Stimulated activated naive CD8-positive, alpha-beta T cell treated with anti-CD3 and anti-CD28 coated beads, Interleukin-15, Interleukin-2, amounts not matched to agents 100 U/mL and 50 U/mL, for 24 hours (primary cell): ENCODE results near the gene SLITRK1.

Experiments used
- ATAC-seq: fragments of 150-1000 bp; cut with Tn5 transposase; one replicate; pipeline ENCODE4 v1.10.0; 2021
- DNase-seq: peaks from one replicate; pipeline ENCODE4 v3.0.0; 2021

The SLITRK1 gene

GRCh38 chr13:83881917-83882605 is at the start of gene SLITRK1:
TSS of gene SLITRK1 (minus strand) at chr13:83882474. CDS start at chr13:83881507, 967 bp downstream.
- no peak for ATAC-seq
- peak; percentile 49 for DNase-seq

DNA sequence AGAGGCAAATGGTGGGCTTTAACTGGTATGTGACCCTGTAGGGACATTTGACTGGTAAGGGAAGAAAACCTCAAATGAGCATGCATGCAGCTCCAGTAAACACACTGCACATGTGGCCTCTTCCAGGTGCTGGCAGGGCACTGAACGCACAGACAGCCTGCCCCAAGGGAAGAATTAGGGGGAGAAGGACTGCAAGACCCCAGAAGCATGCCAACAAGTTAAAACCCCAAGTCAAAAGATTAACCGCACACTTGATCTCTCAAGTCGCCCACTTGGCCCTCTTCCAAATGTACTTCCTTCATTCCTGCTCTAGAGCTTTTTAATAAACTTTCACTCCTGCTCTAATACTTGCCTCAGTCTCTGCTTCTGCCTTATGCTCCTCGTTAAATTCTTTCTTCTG is 46.9 kb upstream of the SLITRK1 start:
- DNase-seq (no peak), ATAC-seq (no peak)

- DNase-seq, result no peak
- no peak for ATAC-seq
Observed at GRCh38 chr13:83919775-83920174, 37.5 kb upstream of the SLITRK1 start.

DNA sequence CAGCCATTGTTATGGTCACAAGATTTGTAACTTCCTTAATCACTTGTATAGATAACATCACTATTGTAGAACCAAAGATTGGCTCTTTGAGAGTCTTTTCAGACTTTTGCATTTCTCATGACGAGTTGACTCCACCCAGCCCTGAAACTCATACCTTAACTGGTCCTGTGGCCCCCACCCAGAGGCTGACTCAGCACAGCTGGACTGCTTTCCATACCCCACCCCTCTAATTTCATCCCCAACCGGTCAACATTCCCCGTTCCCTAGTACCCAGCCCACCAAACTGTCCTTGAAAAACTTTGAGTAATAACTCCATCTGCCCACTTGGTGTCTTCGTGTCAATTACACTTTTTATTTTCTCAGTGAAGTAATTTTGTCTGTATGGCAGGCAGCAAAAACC is 32.1 kb upstream of the SLITRK1 start:
- ATAC-seq (no peak), DNase-seq (no peak)

- no peak for ATAC-seq
- DNase-seq, result no peak
Observed at GRCh38 chr13:83907196-83907989, 25.1 kb upstream of the SLITRK1 start.

GRCh38 chr13:83906240-83906820 is 24.1 kb upstream of the SLITRK1 start:
- DNase-seq (no peak), ATAC-seq (no peak)

DNA sequence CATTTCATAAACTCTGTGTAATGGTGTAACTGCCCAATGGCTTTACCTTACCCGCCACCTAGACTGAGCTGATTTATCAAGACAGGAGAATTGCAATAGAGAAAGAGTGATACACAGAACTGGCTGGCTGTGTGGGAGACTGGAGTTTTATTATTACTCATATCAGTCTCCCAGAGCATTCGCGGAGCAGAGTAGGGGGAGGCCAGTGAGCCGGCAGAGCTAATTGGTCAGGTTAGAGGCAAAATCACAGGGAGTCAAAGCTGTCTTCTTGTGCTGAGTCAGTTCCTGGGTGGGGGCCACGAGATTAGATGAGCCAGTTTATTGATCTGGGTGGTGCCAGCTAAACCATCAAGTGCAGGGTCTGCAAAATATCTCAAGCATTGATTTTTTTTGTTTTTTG is 23.4 kb upstream of the SLITRK1 start:
- peak; percentile 36 for ATAC-seq

GRCh38 chr13:83895994-83896580 is 13.8 kb upstream of the SLITRK1 start:
- ATAC-seq (no peak), DNase-seq (no peak)

More for the DNA sequence above, 23.4 kb upstream of the SLITRK1 start:
- no peak for DNase-seq

GRCh38 chr13:83890358-83890757 is 8.1 kb upstream of the SLITRK1 start:
- DNase-seq, result no peak
- ATAC-seq, result no peak

- ATAC-seq, result no peak
Observed at GRCh38 chr13:83884141-83884540, 1.9 kb upstream of the SLITRK1 start.

GRCh38 chr13:83883061-83883523 is 818 bp upstream of the SLITRK1 start:
- no peak for DNase-seq

More at GRCh38 chr13:83884141-83884540, 1.9 kb upstream of the SLITRK1 start:
- no peak for DNase-seq

GRCh38 chr13:83882606-83882959 is 309 bp upstream of the SLITRK1 start:
- DNase-seq, result no peak
- ATAC-seq, result no peak

More at GRCh38 chr13:83883061-83883523, 818 bp upstream of the SLITRK1 start:
- no peak for ATAC-seq

- DNase-seq (no peak), ATAC-seq (no peak)
Observed at GRCh38 chr13:83881140-83881684, 1.1 kb downstream of the SLITRK1 start.

- ATAC-seq (no peak), DNase-seq (no peak)
Observed at GRCh38 chr13:83880275-83881139, 1.8 kb downstream of the SLITRK1 start.

GRCh38 chr13:83879431-83880171 is 2.7 kb downstream of the SLITRK1 start:
- peak; percentile 40 for ATAC-seq

GRCh38 chr13:83878691-83879430 is 3.4 kb downstream of the SLITRK1 start:
- ATAC-seq, result no peak
- DNase-seq, result no peak

More at GRCh38 chr13:83879431-83880171, 2.7 kb downstream of the SLITRK1 start:
- no peak for DNase-seq

DNA sequence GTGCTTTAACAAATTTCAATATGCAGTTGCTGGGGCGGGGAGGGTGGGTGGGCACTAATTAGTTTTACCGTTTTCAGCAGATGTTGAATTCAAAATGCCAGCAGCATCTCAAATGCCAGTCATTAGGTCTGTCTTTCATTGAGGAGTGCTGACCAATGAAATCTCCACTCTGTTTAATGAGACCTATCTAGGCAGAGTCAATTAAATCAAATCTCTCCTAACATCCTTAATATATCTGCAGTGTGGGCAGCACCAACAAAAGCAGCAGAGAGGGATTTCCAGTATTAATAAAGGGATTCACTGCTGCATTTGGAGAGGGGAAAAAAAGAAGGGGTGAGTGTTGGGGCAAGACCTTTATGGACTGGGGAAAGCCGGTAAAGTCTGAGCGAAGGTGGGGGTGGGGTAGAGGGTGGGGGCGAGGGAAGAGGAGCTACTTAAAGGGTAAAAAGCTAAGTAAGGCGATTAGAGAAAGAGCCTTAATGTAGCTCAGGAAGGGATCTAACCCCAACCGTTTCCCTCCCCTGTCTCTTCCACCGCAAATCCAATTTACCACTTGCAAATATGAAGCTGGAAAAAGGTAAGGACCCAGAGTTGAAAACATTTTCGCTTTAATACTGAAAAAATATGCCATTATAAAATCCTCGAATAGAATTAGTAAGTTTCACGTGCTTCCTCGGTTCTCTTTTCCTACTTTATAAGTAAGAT is 4.5 kb downstream of the SLITRK1 start:
- ATAC-seq (no peak), DNase-seq (no peak)

DNA sequence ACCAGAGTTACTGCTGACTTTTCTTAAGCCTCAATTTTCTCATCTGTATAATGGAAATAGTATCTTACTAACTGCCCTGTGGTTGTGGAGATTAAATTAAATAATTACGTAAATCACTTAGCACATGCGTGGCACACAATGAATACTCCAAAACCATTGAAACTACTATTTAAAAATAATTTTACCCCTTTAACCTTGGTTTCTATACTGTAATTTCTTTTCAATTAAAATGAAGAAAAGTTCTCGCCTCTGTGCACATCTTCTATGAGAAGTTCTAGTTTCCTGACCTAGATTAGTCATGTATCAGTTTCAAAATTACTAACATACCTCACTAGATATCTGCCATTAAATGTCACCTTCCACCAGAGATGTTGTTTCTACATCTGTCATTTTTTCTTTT is 5.7 kb downstream of the SLITRK1 start:
- DNase-seq, result no peak
- ATAC-seq, result peak; percentile 85

- DNase-seq (no peak), ATAC-seq (no peak)
Observed at GRCh38 chr13:83867708-83868107, 14.6 kb downstream of the SLITRK1 start.
